HCT116 (cell line): ENCODE data around the gene GTF2H1. TPM values are rescaled to one million over a fixed set of nuclear protein-coding genes. Genes with fewer than 3 reads are reported as not detected.

ENCODE experiments used
- ATAC-seq: fragments of 200-7000 bp; cut with Tn5 transposase; 2 replicates; pipeline ENCODE4 v1.9.1; 2020; ENCODE audit warnings: mild to moderate bottlenecking, moderate library complexity
- BruUV-seq: library from RNA; stranded (reverse); fragments of 400-500 nt; replicated peaks from 2 replicates; lab custom pipeline; 2021; lab: Mats Ljungman, UMichigan
- CTCF ChIA-PET: fragments of 300-600 bp; sonication (Branson Sonifier 250); formaldehyde crosslinking; loops from one replicate; lab custom pipeline; 2021; ENCODE audit warnings: antibody characterized with exemption; lab: Charles Lee
- POLR2A ChIA-PET: fragments of 300-600, 350-600 bp; sonication (Branson Sonifier 250); formaldehyde crosslinking; loops from one replicate; lab custom pipeline; 2021; ENCODE audit warnings: antibody characterized with exemption; lab: Charles Lee
- RAD21 ChIA-PET, 2 experiments: fragments of 300-600 bp; sonication (Branson Sonifier 250); formaldehyde crosslinking; loops; one replicate each; lab custom pipeline; 2023; ENCODE audit warnings: low total read pairs in 2 of 2; ENCODE audit not compliant: uncharacterized antibody in 2 of 2, unreplicated experiment in 2 of 2, low non-redundant PET in 1 of 2; lab: Charles Lee
- DNase-seq: peaks from one replicate; pipeline ENCODE4 v3.0.0-alpha.2; 2010; ENCODE audit warnings: low read depth, low spot score
- H2AFZ ChIP-seq: fragments of 200-600 bp; shearing (Covaris generic), sonication (generic); 2 replicates; pipeline ENCODE4 v1.6.1; 2017; ENCODE audit warnings: low read depth, mixed run types, mixed read lengths, antibody characterized with exemption, low read length; ENCODE audit not compliant: poor library complexity, severe bottlenecking
- H3K27ac ChIP-seq: 2 replicates; pipeline ENCODE4 v1.5.1; 2012; ENCODE audit warnings: low read depth, low read length
- H3K27me3 ChIP-seq: fragments of 200-600 bp; sonication (generic); 2 replicates; pipeline ENCODE4 v1.6.1; 2016; ENCODE audit warnings: mixed run types, low read length, mixed read lengths; ENCODE audit not compliant: insufficient read depth
- H3K36me3 ChIP-seq, 2 experiments: fragments of 200-500 bp in 1 of 2; fragments of 200-600 bp in 1 of 2; sonication (Bioruptor generic) in 1 of 2; sonication (generic) in 1 of 2; 2 replicates each; pipeline versions ENCODE4 v1.5.1 to v1.6.1; 2014 to 2016; ENCODE audit warnings: low read length in 2 of 2, inconsistent platforms in 1 of 2, mixed read lengths in 1 of 2, mixed run types in 1 of 2; ENCODE audit not compliant: insufficient read depth in 2 of 2, control insufficient read depth in 1 of 2
- H3K4me1 ChIP-seq, 2 experiments: fragments of 200-600 bp in 1 of 2; sonication (generic) in 1 of 2; 2 replicates each; pipeline versions ENCODE4 v1.5.1 to v1.6.1; 2012 to 2017; ENCODE audit warnings: low read length in 2 of 2, inconsistent platforms in 1 of 2, mild to moderate bottlenecking in 1 of 2, mixed read lengths in 1 of 2, mixed run types in 1 of 2, moderate library complexity in 1 of 2; ENCODE audit not compliant: insufficient read depth in 2 of 2, control insufficient read depth in 1 of 2
- H3K4me2 ChIP-seq: fragments of 200-600 bp; sonication (generic); 2 replicates; pipeline ENCODE4 v1.6.1; 2017; ENCODE audit warnings: mixed run types, low read length, mixed read lengths
- H3K4me3 ChIP-seq, 2 experiments: fragments of 200-600 bp in 1 of 2; sonication (generic) in 1 of 2; replicated peaks in 1 of 2; 2 replicates each; pipeline ENCODE4 v1.5.1; 2011 to 2016; ENCODE audit warnings: low read length in 2 of 2, control low read depth in 1 of 2, low read depth in 1 of 2, mild to moderate bottlenecking in 1 of 2, mixed read lengths in 1 of 2, mixed run types in 1 of 2
- H3K79me2 ChIP-seq: fragments of 200-600 bp; sonication (generic); 2 replicates; pipeline ENCODE4 v1.6.1; 2017; ENCODE audit warnings: mild to moderate bottlenecking, mixed run types, low read length, moderate library complexity, mixed read lengths; ENCODE audit not compliant: insufficient read depth
- H3K9ac ChIP-seq: fragments of 200-600 bp; sonication (generic); 2 replicates; pipeline ENCODE4 v1.6.1; 2016; ENCODE audit warnings: low read length, mixed read lengths
- H3K9me2 ChIP-seq: fragments of 200-600 bp; sonication (generic), shearing (Covaris generic); 2 replicates; pipeline ENCODE4 v1.6.1; 2017; ENCODE audit warnings: mixed run types, mild to moderate bottlenecking, moderate library complexity; ENCODE audit not compliant: insufficient read depth
- H3K9me3 ChIP-seq, 2 experiments: fragments of 200-500 bp in 1 of 2; fragments of 200-600 bp in 1 of 2; sonication (Bioruptor generic) in 1 of 2; sonication (generic) in 1 of 2; 2 replicates each; pipeline ENCODE4 v1.6.1; 2014 to 2017; ENCODE audit warnings: low read length in 2 of 2, mixed read lengths in 2 of 2, inconsistent platforms in 1 of 2, low read depth in 1 of 2, mild to moderate bottlenecking in 1 of 2, mixed run types in 1 of 2, moderate library complexity in 1 of 2; ENCODE audit not compliant: control insufficient read depth in 1 of 2, insufficient read depth in 1 of 2
- H4K20me1 ChIP-seq: fragments of 200-600 bp; sonication (generic), shearing (Covaris generic); 2 replicates; pipeline ENCODE4 v1.6.1; 2017; ENCODE audit warnings: mixed run types, mild to moderate bottlenecking, moderate library complexity; ENCODE audit not compliant: insufficient read depth
- CBX3 ChIP-seq: IDR thresholded peaks from 2 replicates; pipeline ENCODE4 v1.6.1; 2012; ENCODE audit warnings: low read depth
- CEBPB ChIP-seq: IDR thresholded peaks from 2 replicates; pipeline ENCODE4 v1.6.1; 2012; ENCODE audit warnings: low read depth
- EGR1 ChIP-seq: IDR thresholded peaks from 2 replicates; pipeline ENCODE4 v1.6.1; 2012; ENCODE audit warnings: low read depth
- EZH2 ChIP-seq: fragments of 200-600 bp; sonication (generic); IDR thresholded peaks from 2 replicates; pipeline ENCODE4 v1.6.1; 2017; ENCODE audit warnings: antibody characterized with exemption, mixed run types
- EZH2phosphoT487 ChIP-seq: fragments of 200-600 bp; IDR thresholded peaks from 2 replicates; pipeline ENCODE4 v1.6.1; 2018; ENCODE audit warnings: antibody characterized with exemption, borderline replicate concordance
- POLR2AphosphoS5 ChIP-seq: IDR thresholded peaks from 2 replicates; pipeline ENCODE4 v1.6.1; 2011; ENCODE audit warnings: mild to moderate bottlenecking, low read depth, low read length, moderate library complexity
- SRF ChIP-seq: IDR thresholded peaks from 2 replicates; pipeline ENCODE4 v1.6.1; 2012; ENCODE audit warnings: low read depth
- ZFX ChIP-seq: fragments of 450-650 bp; IDR thresholded peaks from 2 replicates; pipeline ENCODE4 v1.6.1; 2017
- ZNF274 ChIP-seq: fragments of 200-500 bp; sonication (Bioruptor generic); IDR thresholded peaks from 2 replicates; pipeline ENCODE4 v1.6.1; 2014; ENCODE audit warnings: mild to moderate bottlenecking, low read depth, low read length, inconsistent platforms
- intact Hi-C: fragments of 100-400 bp; cut with micrococcal nuclease; formaldehyde crosslinking; loops from 2 replicates; pipeline ENCODE4 v1.10.0; 2022
- total RNA-seq: library from RNA; stranded (reverse); gene quantifications from one replicate; pipeline ENCODE4 v1.2.1, GENCODE V29; 2021; ENCODE audit not compliant: unreplicated experiment
- TF ChIP-seq, protein P1 (sequence below): IDR thresholded peaks from 2 replicates; pipeline ENCODE4 v1.6.1; 2012; ENCODE audit warnings: low read depth

Gene GTF2H1
- total RNA-seq, 1 experiment from 2014 or later: 37.3 TPM

GRCh38 chr11:18404062-18404461 is 81.7 kb downstream of the GTF2H1 start:
- Histone ChIP-seq H3K9me3 (no peaks in the 10 kb centered on the region), H3K4me1 (peaks cover 2 to 22% of the 10 kb centered on the region in 2 experiments; a peak in 2 of 4 replicates), H4K20me1 (peaks cover 29% of the 10 kb centered on the region), H3K4me3 (no peak overlapping the region), H3K27ac (no peak overlapping the region), H3K4me2 (no peak overlapping the region), H3K79me2 (peaks cover 58% of the 10 kb centered on the region), H2AFZ (no peak overlapping the region), H3K9ac (no peak overlapping the region), H3K9me2 (no peaks in the 10 kb centered on the region), H3K36me3 (peaks cover 60 to 72% of the 10 kb centered on the region in 2 experiments), H3K27me3 (no peaks in the 10 kb centered on the region)
- POLR2A ChIA-PET: interaction anchor here (5.9 kb wide), 1 partner anchor 9 kb away, joined by 37 read pairs; the partner anchor contains the start of gene LDHA
- CTCF ChIA-PET: no interaction called here
- BruUV-seq: no TSS peak
- intact Hi-C loops: no loop called here
- no peak for ATAC-seq
- no peak for DNase-seq
- RAD21 ChIA-PET: no interaction called here
- TF ChIP-seq POLR2AphosphoS5: no peak
- TF ChIP-seq, protein P1, sequence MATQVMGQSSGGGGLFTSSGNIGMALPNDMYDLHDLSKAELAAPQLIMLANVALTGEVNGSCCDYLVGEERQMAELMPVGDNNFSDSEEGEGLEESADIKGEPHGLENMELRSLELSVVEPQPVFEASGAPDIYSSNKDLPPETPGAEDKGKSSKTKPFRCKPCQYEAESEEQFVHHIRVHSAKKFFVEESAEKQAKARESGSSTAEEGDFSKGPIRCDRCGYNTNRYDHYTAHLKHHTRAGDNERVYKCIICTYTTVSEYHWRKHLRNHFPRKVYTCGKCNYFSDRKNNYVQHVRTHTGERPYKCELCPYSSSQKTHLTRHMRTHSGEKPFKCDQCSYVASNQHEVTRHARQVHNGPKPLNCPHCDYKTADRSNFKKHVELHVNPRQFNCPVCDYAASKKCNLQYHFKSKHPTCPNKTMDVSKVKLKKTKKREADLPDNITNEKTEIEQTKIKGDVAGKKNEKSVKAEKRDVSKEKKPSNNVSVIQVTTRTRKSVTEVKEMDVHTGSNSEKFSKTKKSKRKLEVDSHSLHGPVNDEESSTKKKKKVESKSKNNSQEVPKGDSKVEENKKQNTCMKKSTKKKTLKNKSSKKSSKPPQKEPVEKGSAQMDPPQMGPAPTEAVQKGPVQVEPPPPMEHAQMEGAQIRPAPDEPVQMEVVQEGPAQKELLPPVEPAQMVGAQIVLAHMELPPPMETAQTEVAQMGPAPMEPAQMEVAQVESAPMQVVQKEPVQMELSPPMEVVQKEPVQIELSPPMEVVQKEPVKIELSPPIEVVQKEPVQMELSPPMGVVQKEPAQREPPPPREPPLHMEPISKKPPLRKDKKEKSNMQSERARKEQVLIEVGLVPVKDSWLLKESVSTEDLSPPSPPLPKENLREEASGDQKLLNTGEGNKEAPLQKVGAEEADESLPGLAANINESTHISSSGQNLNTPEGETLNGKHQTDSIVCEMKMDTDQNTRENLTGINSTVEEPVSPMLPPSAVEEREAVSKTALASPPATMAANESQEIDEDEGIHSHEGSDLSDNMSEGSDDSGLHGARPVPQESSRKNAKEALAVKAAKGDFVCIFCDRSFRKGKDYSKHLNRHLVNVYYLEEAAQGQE: no peak
- TF ChIP-seq CBX3: no peak
- TF ChIP-seq EZH2phosphoT487: no peak
- no peak for TF ChIP-seq CEBPB
- no peak for TF ChIP-seq SRF
- no peak for TF ChIP-seq EGR1
- no peak for TF ChIP-seq ZFX
- no peak for TF ChIP-seq ZNF274
- no peak for TF ChIP-seq EZH2
